HEK293 (cell line): ENCODE measurements around the gene TAF11L11.
A peak's percentile ranks its signal among the peaks of the same experiment; 100 is the strongest.
"Not testable (repeated sequence)": the region's sequence is repeated elsewhere in the genome, so short reads cannot be mapped to it uniquely, and the experiment has no call there.

ENCODE experiments used
- CTCF ChIA-PET: fragments of 350-600 bp; formaldehyde crosslinking; extraction: SDS; loops from one replicate; lab custom pipeline; 2021; ENCODE audit warnings: antibody characterized with exemption; lab: Yijun Ruan, JAX
- POLR2A ChIA-PET: fragments of 300-600 bp; formaldehyde crosslinking; extraction: SDS; loops from one replicate; lab custom pipeline; 2020; ENCODE audit warnings: antibody characterized with exemption, inconsistent platforms; lab: Yijun Ruan, JAX
- H3K27ac ChIP-seq: fragments of 200-500 bp; sonication (Bioruptor generic); 2 replicates; pipeline ENCODE4 v1.5.1; 2014; ENCODE audit warnings: low read depth, low read length, control low read depth, inconsistent platforms; ENCODE audit errors: extremely low read depth
- H3K36me3 ChIP-seq, 2 experiments: fragments of 200-500 bp in 1 of 2; sonication (Bioruptor generic) in 1 of 2; 1 replicate in 1 of 2; 2 replicates in 1 of 2; pipeline ENCODE4 v1.5.1; 2014 to 2017; ENCODE audit warnings: inconsistent platforms in 2 of 2, low read length in 2 of 2; ENCODE audit not compliant: control insufficient read depth in 2 of 2, insufficient read depth in 1 of 2
- H3K4me1 ChIP-seq: fragments of 200-500 bp; sonication (Bioruptor generic); 2 replicates; pipeline ENCODE4 v1.5.1; 2014; ENCODE audit warnings: mild to moderate bottlenecking, low read length, inconsistent platforms; ENCODE audit not compliant: control insufficient read depth, insufficient read depth
- H3K4me3 ChIP-seq: 2 replicates; pipeline ENCODE4 v1.5.1; 2011; ENCODE audit warnings: low read depth, mild to moderate bottlenecking, control low read depth, low read length, moderate library complexity
- H3K9me3 ChIP-seq: fragments of 200-500 bp; sonication (Bioruptor generic); 2 replicates; pipeline ENCODE4 v1.5.1; 2014; ENCODE audit warnings: low read depth, low read length, inconsistent platforms; ENCODE audit not compliant: control insufficient read depth, insufficient read depth
- IKZF3 ChIP-seq: fragments of 450-650 bp; IDR thresholded peaks from 2 replicates; pipeline ENCODE4 v1.5.0; 2018; ENCODE audit warnings: missing biosample characterization, mild to moderate bottlenecking, missing genetic modification characterization, moderate library complexity
- SETDB1 ChIP-seq: IDR thresholded peaks from one replicate; pipeline ENCODE4 v1.6.1; 2017; ENCODE audit warnings: mild to moderate bottlenecking, low read length, moderate library complexity, mixed read lengths; ENCODE audit not compliant: insufficient read length
- ZBTB1 ChIP-seq: fragments of 450-650 bp; formaldehyde crosslinking; IDR thresholded peaks from 2 replicates; pipeline ENCODE4 v1.5.1; 2016; ENCODE audit warnings: missing biosample characterization, missing genetic modification characterization
- ZBTB17 ChIP-seq: fragments of 450-650 bp; formaldehyde crosslinking; IDR thresholded peaks from 2 replicates; pipeline ENCODE4 v1.5.1; 2016; ENCODE audit warnings: missing biosample characterization, missing genetic modification characterization
- ZNF112 ChIP-seq: fragments of 450-650 bp; formaldehyde crosslinking; IDR thresholded peaks from 2 replicates; pipeline ENCODE4 v1.5.0; 2017; ENCODE audit warnings: missing biosample characterization, missing genetic modification characterization
- ZNF146 ChIP-seq: fragments of 450-650 bp; formaldehyde crosslinking; IDR thresholded peaks from 2 replicates; pipeline ENCODE4 v1.5.1; 2016; ENCODE audit warnings: missing biosample characterization, missing genetic modification characterization
- ZNF157 ChIP-seq: fragments of 450-650 bp; formaldehyde crosslinking; IDR thresholded peaks from 2 replicates; pipeline ENCODE4 v1.5.1; 2016; ENCODE audit warnings: missing biosample characterization, missing genetic modification characterization
- ZNF169 ChIP-seq: fragments of 450-650 bp; formaldehyde crosslinking; IDR thresholded peaks from 2 replicates; pipeline ENCODE4 v1.5.1; 2016; ENCODE audit warnings: missing biosample characterization, missing genetic modification characterization
- ZNF211 ChIP-seq: fragments of 450-650 bp; formaldehyde crosslinking; IDR thresholded peaks from 2 replicates; pipeline ENCODE4 v1.5.1; 2016; ENCODE audit warnings: low read depth, missing biosample characterization, missing genetic modification characterization
- ZNF214 ChIP-seq: fragments of 450-650 bp; formaldehyde crosslinking; IDR thresholded peaks from 2 replicates; pipeline ENCODE4 v1.5.1; 2017; ENCODE audit warnings: missing biosample characterization, mild to moderate bottlenecking, missing genetic modification characterization, borderline replicate concordance
- ZNF223 ChIP-seq: fragments of 450-650 bp; formaldehyde crosslinking; IDR thresholded peaks from 2 replicates; pipeline ENCODE4 v1.5.1; 2016; ENCODE audit warnings: missing biosample characterization, missing genetic modification characterization
- ZNF341 ChIP-seq: fragments of 450-650 bp; formaldehyde crosslinking; IDR thresholded peaks from 2 replicates; pipeline ENCODE4; 2016; ENCODE audit warnings: low read depth, missing biosample characterization, missing genetic modification characterization
- ZNF391 ChIP-seq: fragments of 450-650 bp; formaldehyde crosslinking; IDR thresholded peaks from 2 replicates; pipeline ENCODE4 v1.5.1; 2016; ENCODE audit warnings: low read depth, missing biosample characterization, missing genetic modification characterization, borderline replicate concordance
- ZNF394 ChIP-seq: fragments of 450-650 bp; formaldehyde crosslinking; IDR thresholded peaks from 2 replicates; pipeline ENCODE4 v1.5.1; 2016; ENCODE audit warnings: missing biosample characterization, missing genetic modification characterization, mild to moderate bottlenecking, moderate library complexity, borderline replicate concordance
- ZNF571 ChIP-seq: fragments of 450-650 bp; formaldehyde crosslinking; IDR thresholded peaks from 2 replicates; pipeline ENCODE4 v1.5.0; 2017; ENCODE audit warnings: missing biosample characterization, missing genetic modification characterization
- ZNF621 ChIP-seq: fragments of 450-650 bp; formaldehyde crosslinking; IDR thresholded peaks from 2 replicates; pipeline ENCODE4 v1.5.1; 2017; ENCODE audit warnings: missing biosample characterization, missing genetic modification characterization
- ZNF623 ChIP-seq: fragments of 450-650 bp; formaldehyde crosslinking; IDR thresholded peaks from 2 replicates; pipeline ENCODE4 v1.5.1; 2016; ENCODE audit warnings: missing biosample characterization, missing genetic modification characterization
- ZSCAN16 ChIP-seq: fragments of 450-650 bp; formaldehyde crosslinking; IDR thresholded peaks from 2 replicates; pipeline ENCODE4 v1.5.1; 2016; ENCODE audit warnings: missing biosample characterization, missing genetic modification characterization
- TF ChIP-seq, protein P1 (sequence below): fragments of 450-650 bp; formaldehyde crosslinking; IDR thresholded peaks from 2 replicates; pipeline ENCODE4 v1.5.1; 2016; ENCODE audit warnings: missing biosample characterization, missing genetic modification characterization
- TF ChIP-seq, protein P2 (sequence below): fragments of 450-650 bp; formaldehyde crosslinking; conservative IDR thresholded peaks from 2 replicates; pipeline ENCODE4 v1.5.1; 2016; ENCODE audit warnings: low read depth, missing biosample characterization, missing genetic modification characterization

TAF11L11 gene

GRCh38 chr5:17607461-17607860 is 3.5 kb downstream of the TAF11L11 start:
- POLR2A ChIA-PET, H3K9me3 ChIP-seq, H3K36me3 ChIP-seq, H3K27ac ChIP-seq, H3K4me1 ChIP-seq, CTCF ChIA-PET, H3K4me3 ChIP-seq: not testable (repeated sequence)
- peak; percentile 58; the same call in 1 of the 2 replicates for TF ChIP-seq ZNF146 (tag by site-specific recombination)

GRCh38 chr5:17610092-17610491 is 6.1 kb downstream of the TAF11L11 start, which contains the start of gene TAF11L12:
TAF11L12 (plus strand) TSS chr5:17610392.
- CTCF ChIA-PET, H3K27ac ChIP-seq, H3K36me3 ChIP-seq: not testable (repeated sequence)

DNA sequence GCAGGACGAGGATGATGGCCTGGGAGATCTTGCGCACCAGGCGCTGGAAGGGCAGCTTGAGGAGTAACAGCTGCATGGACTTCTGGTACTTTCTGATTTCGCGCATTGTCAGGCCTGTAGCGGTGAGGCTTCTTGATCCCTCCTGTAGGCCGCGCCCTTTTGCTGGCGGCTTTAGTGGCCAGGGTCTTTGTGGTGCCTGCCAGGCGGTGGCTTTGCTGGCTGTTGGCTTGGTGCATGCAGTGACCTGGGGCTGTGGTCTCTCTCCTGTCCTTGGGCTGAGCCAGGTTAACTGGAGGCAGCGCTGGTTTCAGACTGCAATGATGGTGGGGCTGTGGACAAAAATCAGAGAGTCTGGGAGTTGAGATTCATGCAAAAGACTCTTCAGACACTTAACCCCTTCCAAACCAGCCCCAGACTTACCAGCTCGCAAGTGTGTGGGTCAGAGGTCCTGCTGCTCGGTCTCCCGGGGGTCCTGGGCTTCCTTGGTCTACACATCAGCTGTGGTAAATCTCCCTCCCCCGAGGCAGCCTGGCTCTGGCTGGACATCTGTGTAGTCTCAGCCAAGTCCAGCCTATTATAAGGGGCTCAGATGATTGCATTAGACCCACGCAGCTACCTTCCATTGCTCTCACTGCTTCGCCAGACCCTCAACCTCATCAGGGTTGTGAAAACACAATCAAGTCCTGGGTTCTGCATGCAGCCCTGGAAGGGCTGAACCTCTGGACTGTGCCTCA is 11.1 kb downstream of the TAF11L11 start:
- CTCF ChIA-PET: no interaction called here
- POLR2A ChIA-PET: interaction anchor here (1.0 kb wide), 1 partner anchor 234 kb away, joined by 3 read pairs; no protein-coding TSS in a partner anchor
- H3K4me1 ChIP-seq: no peaks in the 10 kb centered on the region
- no peak overlapping the region for H3K27ac ChIP-seq
- H3K9me3 ChIP-seq: no peaks in the 10 kb centered on the region
- TF ChIP-seq ZNF571 (tag by site-specific recombination) (no peak), ZNF112 (tag by site-specific recombination) (no peak), ZNF169 (tag by site-specific recombination) (no peak), ZSCAN16 (no peak), IKZF3 (tag by site-specific recombination) (no peak), ZNF394 (tag by site-specific recombination) (no peak), ZNF623 (tag by site-specific recombination) (no peak), SETDB1 (no peak), ZNF621 (no peak), ZBTB17 (tag by site-specific recombination) (no peak)
- TF ChIP-seq, protein P1, sequence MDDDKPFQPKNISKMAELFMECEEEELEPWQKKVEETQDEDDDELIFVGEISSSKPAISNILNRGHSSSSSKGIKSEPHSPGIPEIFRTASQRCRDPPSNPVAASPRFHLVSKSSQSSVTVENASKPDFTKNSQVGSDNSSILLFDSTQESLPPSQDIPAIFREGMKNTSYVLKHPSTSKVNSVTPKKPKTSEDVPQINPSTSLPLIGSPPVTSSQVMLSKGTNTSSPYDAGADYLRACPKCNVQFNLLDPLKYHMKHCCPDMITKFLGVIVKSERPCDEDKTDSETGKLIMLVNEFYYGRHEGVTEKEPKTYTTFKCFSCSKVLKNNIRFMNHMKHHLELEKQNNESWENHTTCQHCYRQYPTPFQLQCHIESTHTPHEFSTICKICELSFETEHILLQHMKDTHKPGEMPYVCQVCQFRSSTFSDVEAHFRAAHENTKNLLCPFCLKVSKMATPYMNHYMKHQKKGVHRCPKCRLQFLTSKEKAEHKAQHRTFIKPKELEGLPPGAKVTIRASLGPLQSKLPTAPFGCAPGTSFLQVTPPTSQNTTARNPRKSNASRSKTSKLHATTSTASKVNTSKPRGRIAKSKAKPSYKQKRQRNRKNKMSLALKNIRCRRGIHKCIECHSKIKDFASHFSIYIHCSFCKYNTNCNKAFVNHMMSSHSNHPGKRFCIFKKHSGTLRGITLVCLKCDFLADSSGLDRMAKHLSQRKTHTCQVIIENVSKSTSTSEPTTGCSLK (tag by site-specific recombination): no peak
- no peaks in the 10 kb centered on the region for H3K36me3 ChIP-seq
- H3K4me3 ChIP-seq: no peak overlapping the region

More at GRCh38 chr5:17610092-17610491, 6.1 kb downstream of the TAF11L11 start, which contains the start of gene TAF11L12:
- H3K4me1 ChIP-seq, POLR2A ChIA-PET, H3K9me3 ChIP-seq, H3K4me3 ChIP-seq: not testable (repeated sequence)

DNA sequence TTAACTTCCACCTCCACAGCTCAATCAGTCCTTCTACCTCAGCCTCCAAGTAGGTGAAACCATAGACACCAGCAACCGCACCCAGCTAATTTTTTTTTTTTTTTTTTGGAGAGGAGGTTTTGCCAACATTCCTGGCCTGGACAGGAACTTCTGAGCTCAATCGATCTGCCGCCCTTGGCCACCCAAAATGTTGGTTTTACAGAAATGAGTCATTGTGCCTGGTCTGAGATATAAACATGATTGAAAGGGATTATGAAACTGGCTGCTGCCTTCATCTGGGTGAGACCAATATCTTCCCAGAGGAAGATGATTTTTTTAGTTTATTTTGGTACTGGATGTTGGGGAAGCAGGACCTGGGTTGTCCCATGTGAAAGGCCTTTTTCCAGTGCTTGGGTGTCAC is 15.4 kb downstream of the TAF11L11 start:
- H3K27ac ChIP-seq: no peak overlapping the region
- no peak overlapping the region for H3K4me3 ChIP-seq
- H3K36me3 ChIP-seq: no peaks in the 10 kb centered on the region
- no peaks in the 10 kb centered on the region for H3K9me3 ChIP-seq
- ChIA-PET POLR2A (interaction anchor here (0.6 kb wide), 1 partner anchor 402 kb away, joined by 3 read pairs; no protein-coding TSS in a partner anchor), CTCF (no interaction called here)
- no peaks in the 10 kb centered on the region for H3K4me1 ChIP-seq
- TF ChIP-seq ZNF157 (tag by site-specific recombination): no peak
- no peak for TF ChIP-seq ZNF214 (tag by site-specific recombination)
- TF ChIP-seq ZNF146 (tag by site-specific recombination): no peak
- TF ChIP-seq, protein P1 (tag by site-specific recombination): no peak
- no peak for TF ChIP-seq ZNF391 (tag by site-specific recombination)
- no peak for TF ChIP-seq ZNF341
- TF ChIP-seq, protein P2, sequence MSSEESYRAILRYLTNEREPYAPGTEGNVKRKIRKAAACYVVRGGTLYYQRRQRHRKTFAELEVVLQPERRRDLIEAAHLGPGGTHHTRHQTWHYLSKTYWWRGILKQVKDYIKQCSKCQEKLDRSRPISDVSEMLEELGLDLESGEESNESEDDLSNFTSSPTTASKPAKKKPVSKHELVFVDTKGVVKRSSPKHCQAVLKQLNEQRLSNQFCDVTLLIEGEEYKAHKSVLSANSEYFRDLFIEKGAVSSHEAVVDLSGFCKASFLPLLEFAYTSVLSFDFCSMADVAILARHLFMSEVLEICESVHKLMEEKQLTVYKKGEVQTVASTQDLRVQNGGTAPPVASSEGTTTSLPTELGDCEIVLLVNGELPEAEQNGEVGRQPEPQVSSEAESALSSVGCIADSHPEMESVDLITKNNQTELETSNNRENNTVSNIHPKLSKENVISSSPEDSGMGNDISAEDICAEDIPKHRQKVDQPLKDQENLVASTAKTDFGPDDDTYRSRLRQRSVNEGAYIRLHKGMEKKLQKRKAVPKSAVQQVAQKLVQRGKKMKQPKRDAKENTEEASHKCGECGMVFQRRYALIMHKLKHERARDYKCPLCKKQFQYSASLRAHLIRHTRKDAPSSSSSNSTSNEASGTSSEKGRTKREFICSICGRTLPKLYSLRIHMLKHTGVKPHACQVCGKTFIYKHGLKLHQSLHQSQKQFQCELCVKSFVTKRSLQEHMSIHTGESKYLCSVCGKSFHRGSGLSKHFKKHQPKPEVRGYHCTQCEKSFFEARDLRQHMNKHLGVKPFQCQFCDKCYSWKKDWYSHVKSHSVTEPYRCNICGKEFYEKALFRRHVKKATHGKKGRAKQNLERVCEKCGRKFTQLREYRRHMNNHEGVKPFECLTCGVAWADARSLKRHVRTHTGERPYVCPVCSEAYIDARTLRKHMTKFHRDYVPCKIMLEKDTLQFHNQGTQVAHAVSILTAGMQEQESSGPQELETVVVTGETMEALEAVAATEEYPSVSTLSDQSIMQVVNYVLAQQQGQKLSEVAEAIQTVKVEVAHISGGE: no peak
- TF ChIP-seq ZBTB1 (tag by site-specific recombination): no peak
- TF ChIP-seq ZNF211: no peak
- no peak for TF ChIP-seq ZNF223 (tag by site-specific recombination)
- TF ChIP-seq, all 188 proteins: peak for 0
